GM18867 (cell line): Measurements from ENCODE around the gene BMP7.

Experiments used
- ATAC-seq: cut with Tn5 transposase; IDR thresholded peaks from one replicate; pipeline ENCODE4 v1.9.1; 2021; ENCODE audit warnings: mild to moderate bottlenecking, moderate library complexity; ENCODE audit not compliant: unreplicated experiment

The BMP7 gene

GRCh38 chr20:57156011-57156729 is 110.3 kb downstream of the BMP7 start:
- ATAC-seq, result no peak

GRCh38 chr20:57155415-57155814 is 111.0 kb downstream of the BMP7 start:
- no peak for ATAC-seq

- ATAC-seq, result no peak
These were observed 113.1 kb downstream of the BMP7 start for GRCh38 chr20:57153238-57153905.

- ATAC-seq, result no peak
These were observed 113.9 kb downstream of the BMP7 start for GRCh38 chr20:57152557-57152956.

GRCh38 chr20:57150559-57150958 is 115.9 kb downstream of the BMP7 start:
- no peak for ATAC-seq

- ATAC-seq, result no peak
These were observed 118.2 kb downstream of the BMP7 start for GRCh38 chr20:57148263-57148662.

GRCh38 chr20:57147185-57147584 is 119.3 kb downstream of the BMP7 start:
- no peak for ATAC-seq

GRCh38 chr20:57146155-57146554 is 120.3 kb downstream of the BMP7 start:
- no peak for ATAC-seq

- ATAC-seq, result no peak
These were observed 121.3 kb downstream of the BMP7 start for GRCh38 chr20:57145089-57145631.

GRCh38 chr20:57143173-57143572 is 123.3 kb downstream of the BMP7 start:
- no peak for ATAC-seq

- no peak for ATAC-seq
These were observed 123.8 kb downstream of the BMP7 start for GRCh38 chr20:57142667-57143066.

- ATAC-seq, result no peak
These were observed 124.9 kb downstream of the BMP7 start for GRCh38 chr20:57141492-57141891.

- ATAC-seq, result no peak
These were observed 126.0 kb downstream of the BMP7 start for GRCh38 chr20:57140416-57140965.

GRCh38 chr20:57139342-57140093 is 126.9 kb downstream of the BMP7 start:
- no peak for ATAC-seq

- no peak for ATAC-seq
These were observed 128.0 kb downstream of the BMP7 start for GRCh38 chr20:57138198-57138995.

- no peak for ATAC-seq
These were observed 128.8 kb downstream of the BMP7 start for GRCh38 chr20:57137676-57138075.

- ATAC-seq, result no peak
These were observed 129.7 kb downstream of the BMP7 start for GRCh38 chr20:57136734-57137133.

- no peak for ATAC-seq
These were observed 130.6 kb downstream of the BMP7 start for GRCh38 chr20:57135875-57136274.

- ATAC-seq, result no peak
These were observed 131.6 kb downstream of the BMP7 start for GRCh38 chr20:57134804-57135203.

GRCh38 chr20:57133926-57134650 is 132.4 kb downstream of the BMP7 start:
- ATAC-seq, result no peak
